GM19397 (cell line): ENCODE measurements around the gene MSL1.
"Not testable (repeated sequence)": the region's sequence is repeated elsewhere in the genome, so short reads cannot be mapped to it uniquely, and the experiment has no call there.

Experiments used
- ATAC-seq: cut with Tn5 transposase; IDR thresholded peaks from one replicate; pipeline ENCODE4 v1.9.1; 2021; ENCODE audit warnings: mild to moderate bottlenecking, moderate library complexity; ENCODE audit not compliant: unreplicated experiment

Gene MSL1

DNA sequence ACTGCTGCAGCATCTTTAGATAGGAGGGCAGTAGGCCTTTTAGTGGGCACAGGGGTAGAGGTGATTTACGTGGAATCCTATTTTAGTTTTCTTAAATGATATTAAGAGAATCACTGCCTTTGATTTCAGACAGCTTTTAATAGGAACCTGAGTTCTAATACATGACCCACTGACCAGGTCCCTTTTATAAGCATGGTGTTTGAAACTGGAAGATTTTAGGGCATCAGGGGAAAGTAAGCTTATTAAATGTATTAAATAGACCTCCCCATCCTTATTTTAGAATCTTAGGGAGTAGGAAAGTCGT is 2.0 kb downstream of the MSL1 start:
- no peak for ATAC-seq

DNA sequence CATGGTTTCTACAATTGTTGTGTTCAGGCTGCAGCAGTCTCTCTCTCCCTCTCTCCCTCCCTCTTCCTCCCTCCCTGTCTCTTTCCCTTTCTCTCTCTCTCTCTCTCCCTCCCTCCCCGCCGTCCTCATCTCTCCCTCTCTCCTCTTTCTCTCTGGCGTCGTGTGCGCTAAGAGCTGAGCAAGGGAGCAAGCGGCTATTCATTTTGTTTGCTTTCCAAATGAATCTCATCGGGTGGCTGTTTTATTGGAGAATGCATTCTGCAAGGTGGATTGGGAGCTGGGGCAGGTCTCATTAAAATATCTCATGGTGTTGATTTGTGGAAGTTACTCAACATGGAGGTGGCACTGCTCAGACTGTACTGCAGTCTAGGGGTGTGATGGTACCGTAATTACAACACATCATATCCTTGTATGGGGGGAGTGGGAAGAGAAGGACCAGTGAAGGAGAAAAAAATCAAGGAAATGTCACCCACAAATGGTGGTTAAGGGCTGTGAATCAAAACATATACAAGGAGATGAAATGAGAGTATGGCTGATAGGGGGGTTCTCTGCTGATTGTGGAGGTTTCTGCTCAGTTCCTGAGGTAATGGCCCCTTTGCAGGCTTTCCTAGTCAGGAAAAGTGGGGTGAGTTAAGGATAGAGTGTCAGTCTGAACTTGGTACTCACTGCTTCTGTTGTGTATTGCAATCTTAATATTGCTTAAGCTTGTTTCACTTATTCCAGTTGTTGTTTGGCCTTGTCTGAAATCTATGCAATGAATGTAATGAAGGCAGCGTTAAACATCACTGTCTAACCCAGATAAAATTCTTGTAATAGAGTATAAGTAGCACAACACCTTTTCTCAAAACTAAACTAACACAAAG is 2.7 kb downstream of the MSL1 start:
- ATAC-seq = no peak

DNA sequence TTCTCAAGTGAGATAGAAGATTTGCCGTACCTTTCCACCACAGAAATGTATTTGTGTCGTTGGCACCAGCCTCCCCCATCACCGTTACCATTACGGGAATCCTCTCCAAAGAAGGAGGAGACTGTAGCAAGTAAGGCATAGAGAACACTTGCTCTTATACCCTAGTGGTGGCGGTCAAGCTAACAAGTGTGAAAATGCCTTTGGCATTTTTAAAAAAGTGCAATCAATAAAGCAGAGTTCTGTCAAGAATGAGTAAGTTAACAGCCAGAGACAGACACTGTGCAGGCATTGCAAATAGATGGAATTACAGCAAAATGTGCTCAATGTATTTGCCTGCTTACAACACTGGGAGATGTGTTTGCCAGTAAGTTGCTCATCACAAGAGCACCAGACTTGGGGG is 7.7 kb downstream of the MSL1 start:
- ATAC-seq = no peak

DNA sequence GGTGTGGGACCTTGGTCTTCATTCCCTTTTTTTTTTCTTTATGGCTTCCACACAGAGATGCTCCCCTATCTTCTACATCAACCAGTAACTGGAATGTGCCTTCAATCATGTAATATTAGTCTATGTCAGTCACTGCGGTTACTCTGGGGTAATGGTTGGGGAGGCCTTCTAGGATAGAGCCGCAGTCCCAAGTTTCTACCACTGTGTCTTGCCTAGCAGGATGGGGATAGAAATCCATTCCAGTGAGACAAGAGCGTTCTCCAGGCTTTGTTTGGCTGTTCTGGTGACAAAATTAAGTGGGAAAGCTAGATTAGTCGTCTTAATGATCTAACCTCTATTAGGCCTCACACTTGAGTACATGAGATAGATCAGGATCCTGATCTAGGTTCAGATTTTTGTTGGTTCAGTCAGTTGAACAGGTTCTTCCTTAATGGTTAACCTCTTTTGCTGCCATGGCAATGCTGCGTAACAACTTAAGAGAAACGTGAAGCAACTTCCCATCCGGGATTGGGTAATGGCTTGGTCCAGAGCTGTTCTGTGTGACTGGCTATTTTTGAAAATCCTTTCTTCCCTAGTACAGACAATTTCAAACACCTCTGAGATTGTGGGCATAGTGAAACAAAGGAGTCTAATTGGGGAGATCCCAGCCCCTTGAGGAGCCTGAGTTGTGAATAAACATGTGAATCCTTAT is 8.7 kb downstream of the MSL1 start:
- no peak for ATAC-seq

DNA sequence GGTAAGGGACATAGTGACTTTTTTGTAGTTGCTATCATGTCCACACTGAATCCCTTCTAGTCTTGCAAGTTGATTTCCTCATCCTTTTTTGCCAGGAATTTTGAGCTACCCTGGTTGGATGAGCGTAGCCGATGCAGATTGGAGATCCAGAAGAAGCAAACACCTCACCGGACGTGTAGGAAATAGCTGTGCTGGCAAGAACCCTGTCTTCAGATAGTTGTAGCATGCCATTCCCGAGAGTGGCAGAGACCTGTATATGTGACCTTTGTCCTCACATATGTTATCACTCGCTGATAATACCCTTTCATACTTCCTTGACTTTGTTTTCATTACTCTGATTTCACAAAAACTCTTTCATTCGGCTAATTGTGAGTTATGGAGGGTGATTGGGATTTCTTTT is 12.4 kb downstream of the MSL1 start:
- ATAC-seq = no peak

DNA sequence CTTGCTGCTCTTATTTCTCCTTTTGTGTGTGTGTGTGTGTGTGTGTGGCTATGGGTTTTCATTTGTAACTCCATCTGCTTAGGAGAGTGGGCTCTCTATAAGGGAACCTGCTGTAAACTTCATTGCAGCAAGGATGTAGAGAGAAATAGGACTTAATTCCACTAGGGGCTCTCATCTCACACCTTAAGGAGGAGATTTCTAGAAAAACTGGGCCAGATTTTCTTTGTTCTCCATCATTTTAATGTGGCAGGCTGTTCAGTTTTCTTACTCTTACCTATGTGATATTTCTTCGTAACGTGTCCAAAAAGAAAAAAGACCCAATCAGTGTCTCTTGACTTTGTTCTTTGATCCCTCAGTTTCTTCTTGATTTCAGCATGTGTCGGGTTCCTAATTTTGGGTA is 14.0 kb downstream of the MSL1 start:
- no peak for ATAC-seq

DNA sequence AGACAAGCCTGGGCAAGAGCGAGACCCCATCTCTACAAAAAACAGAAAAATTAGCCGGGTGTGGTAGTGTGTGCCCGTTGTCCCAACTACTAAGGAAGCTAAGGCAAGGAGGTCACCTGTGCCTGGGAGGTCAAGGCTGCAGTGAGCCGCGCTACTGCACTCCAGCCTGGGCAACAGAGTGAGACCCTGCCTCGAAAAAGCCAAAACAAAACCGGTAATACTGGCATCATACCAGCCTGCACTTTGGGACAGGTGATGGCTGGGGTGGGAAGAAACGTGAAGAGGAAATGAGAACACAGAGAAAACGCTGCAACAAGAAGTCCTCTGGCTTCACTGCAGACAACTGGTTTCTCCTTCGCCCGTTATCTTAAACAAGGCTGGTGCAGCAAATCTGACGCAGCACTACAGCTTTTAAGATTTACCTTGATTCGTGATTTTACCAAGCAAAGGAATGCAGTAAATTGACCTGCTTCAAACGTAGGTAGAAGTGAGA is 17.8 kb downstream of the MSL1 start:
- ATAC-seq = no peak

DNA sequence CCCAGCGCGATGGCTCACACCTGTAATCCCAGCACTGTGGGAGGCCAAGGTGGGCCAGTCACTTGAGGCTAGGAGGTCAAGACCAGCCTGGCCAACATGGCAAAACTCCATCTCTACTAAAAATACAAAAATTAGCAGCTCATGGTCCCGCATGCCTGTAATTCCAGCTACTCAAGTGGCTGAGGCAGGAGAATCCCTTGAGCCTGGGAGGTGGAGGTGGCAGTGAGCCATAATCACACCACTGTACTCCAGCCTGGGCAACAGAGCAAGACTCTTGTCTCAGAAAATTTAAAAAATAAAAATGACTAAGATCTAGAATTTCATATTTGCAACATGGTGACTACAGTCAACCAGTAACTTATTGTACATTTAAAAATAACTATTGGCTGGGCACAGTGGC is 21.4 kb downstream of the MSL1 start:
- not testable (repeated sequence) for ATAC-seq

DNA sequence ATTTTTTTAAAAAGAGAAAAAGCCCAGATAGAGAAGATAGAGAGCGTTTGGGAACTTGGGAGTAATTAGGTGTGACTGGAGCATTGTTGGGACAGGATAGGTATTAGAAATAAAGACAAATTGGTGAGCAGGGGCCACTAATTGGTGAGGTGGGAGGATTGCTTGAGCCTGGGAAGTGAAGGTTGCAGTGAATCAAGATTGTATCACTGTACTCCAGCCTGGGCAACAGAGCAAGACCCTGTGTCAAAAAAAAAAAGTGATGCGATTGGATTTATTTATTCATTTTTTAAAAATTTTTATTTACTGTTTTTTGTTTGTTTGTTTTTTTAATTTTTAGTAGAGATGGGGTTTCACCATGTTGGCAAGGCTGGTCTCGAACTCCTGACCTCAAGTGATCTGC is 23.7 kb downstream of the MSL1 start:
- ATAC-seq = no peak

DNA sequence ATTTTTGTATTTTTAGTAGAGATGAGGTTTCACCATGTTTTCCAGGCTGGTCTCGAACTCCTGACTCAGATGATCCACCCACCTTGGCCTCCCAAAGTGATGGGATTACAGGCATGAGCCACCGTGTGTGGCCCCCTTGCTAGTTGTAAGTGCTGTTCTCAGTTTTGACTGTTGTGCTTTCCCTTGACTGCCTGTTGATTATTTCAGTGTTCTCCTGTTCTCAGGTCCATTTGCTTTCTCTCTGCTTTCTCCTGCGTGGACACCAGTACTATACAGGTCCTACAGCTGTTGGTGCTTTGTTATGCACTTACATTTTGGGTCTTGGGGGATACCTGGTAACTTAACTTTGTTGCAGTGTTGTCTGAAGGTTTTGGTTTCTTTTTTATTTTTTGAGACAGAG is 26.8 kb downstream of the MSL1 start:
- ATAC-seq = no peak

DNA sequence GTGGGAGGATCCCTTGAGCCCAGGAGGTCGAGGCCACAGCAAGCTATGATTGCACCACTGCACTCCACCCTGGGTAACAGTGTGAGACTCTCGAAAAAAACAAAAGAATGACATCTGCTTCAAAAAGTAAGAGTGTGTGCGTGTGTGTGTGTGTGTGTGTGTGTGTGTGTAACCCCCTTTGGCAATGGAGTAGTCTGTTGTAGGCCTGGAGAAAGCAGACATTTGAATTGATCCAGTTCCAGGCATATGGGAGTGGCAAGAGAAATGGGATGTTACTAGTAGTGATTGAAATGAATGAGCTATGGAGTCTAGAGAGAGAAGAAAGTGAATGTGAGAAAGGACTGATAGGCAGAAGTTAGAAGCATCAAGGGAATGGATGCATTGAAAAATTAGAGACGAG is 28.5 kb downstream of the MSL1 start:
- ATAC-seq = no peak

DNA sequence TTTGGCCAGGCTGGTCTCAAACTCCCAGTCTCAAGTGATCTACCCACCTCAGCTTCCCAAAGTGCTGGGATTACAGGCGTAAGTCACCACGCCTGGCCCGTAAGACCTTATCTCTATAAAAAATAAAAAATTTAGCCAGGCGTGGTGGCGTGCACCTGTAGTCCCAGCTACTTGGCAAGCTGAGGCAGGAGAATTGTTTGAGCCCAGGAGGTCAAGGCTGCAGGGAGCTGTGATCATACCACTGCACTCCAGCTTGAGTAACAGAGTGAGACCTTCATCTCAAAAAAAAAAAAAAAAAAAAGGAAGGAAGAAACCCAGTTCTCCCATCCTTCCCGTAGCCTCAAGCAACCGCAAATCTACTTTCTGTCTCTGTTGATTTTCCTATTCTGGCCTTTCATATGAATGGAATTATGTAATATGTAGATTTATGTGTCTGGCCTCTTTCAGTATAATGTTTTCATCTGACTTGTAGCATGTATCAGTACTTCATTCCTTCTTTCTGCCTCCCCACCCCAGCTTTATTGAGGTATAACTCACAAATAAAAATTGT is 29.7 kb downstream of the MSL1 start:
- no peak for ATAC-seq

DNA sequence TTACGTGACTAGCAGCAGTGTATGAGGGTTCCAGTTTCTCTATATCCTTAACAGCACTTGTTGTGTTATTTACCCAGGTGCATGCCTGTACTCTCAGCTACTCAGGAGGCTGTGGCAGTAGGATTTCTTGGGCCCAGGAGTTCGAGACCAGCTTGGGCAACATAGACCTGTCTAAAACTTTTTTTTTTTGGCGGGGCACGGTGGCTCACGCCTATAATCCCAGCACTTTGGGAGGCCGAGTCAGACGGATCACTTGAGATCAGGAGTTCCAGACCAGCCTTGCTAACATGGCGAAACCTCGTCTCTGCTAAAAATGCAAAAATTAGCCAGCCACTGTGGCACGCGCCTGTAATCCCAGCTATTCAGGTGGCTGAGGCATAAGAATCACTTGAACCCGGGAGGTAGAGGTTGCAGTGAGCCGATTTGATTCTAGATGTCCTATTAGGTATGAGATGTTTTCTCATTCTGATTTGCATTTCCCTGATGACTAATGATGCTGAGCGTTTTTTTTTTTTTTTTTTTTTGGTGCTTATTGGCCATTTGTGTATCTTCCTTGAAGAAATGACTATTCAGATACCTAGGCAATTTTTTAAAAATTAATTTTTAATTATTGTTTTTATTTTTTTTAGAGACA is 31.9 kb downstream of the MSL1 start:
- no peak for ATAC-seq

DNA sequence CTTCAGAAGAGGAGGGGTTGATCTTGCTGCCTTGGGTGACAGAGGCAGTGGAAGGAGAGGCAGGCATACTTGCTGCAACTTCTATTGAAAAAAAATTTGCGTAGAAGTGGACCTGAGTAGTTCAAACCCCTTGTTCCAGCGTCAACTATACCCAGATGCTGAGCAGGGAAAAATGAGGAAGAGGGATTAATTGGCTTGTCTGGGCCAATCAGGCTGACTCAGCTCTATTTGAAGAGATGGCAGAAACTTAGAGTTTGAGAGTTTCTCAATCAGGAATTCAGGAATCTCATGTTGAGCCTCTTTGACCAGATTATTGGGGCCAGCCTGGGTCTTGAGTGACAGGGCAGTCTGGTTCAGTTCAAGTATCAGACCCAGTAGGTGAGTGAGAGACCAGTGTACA is 36.2 kb downstream of the MSL1 start:
- ATAC-seq = no peak

DNA sequence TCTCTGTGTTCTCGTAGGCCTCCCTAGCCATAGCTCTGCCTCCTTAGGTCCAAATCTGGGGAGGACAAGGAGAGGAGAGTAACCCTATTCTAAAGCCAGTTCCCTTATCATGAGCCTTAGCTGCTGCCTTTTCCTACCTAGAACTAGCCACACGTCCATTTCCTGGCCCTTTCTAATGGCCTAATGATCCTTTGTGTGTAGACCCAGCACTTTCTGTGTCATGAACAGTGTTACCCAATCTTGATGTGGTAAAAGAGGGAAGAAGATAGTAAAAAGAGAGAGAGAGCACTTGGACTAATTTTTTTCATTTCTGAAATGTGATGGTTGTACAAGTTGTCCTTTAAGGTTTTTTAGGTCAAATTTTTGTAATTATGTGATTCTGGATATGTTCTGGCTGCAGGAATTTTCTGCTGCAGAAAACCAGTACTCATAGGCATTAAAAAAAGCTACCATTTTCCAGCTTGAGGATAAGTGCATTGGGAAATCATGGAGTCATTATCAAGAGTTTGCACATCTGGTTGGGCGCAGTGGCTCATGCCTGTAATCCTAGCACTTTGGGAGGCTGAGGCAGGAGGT is 36.8 kb downstream of the MSL1 start:
- no peak for ATAC-seq

DNA sequence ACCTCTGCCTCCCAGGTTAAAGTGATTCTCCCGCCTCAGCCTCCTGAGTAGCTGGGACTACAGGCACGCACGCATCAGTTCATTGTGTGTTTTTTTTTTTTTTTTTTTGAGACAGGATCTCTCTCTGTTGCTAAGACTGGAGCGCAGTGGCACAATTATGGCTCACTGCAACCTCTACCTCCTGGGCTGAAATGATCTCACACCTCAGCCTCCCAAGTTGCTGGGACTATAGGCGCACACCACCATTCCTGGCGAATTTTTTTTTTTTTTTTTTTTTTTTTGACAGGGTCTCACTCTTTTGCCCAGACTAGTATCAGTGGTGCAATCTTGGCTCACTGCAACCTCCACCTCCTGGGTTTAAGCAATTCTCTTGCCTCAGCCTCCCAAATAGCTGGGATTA is 37.7 kb downstream of the MSL1 start:
- ATAC-seq = no peak

DNA sequence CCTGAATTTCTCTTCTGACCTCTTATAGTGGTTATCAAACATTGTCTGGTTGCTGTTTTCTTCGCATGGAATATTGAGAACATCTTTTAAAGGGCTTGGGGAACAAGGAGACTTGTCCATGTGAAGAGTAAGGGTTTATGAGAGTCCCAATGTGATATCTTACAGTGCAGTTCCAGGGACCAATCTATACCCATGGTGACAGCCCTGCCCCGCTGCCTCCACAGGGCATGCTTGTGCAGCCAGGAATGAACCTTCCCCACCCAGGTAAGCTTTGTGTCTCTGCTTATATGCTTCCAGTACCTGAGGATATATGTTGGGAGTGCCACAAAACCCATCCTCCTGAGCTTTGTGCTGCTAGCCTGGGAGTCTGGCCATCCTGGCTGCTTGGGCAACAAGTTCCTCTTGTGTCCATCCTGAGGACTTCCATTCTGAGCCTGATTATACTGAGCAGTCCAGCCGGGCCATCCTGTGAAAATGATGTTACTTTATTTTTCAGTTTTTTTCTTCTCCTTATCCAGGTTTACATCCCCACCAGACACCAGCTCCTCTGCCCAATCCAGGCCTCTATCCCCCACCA is 46.0 kb downstream of the MSL1 start:
- ATAC-seq = no peak

DNA sequence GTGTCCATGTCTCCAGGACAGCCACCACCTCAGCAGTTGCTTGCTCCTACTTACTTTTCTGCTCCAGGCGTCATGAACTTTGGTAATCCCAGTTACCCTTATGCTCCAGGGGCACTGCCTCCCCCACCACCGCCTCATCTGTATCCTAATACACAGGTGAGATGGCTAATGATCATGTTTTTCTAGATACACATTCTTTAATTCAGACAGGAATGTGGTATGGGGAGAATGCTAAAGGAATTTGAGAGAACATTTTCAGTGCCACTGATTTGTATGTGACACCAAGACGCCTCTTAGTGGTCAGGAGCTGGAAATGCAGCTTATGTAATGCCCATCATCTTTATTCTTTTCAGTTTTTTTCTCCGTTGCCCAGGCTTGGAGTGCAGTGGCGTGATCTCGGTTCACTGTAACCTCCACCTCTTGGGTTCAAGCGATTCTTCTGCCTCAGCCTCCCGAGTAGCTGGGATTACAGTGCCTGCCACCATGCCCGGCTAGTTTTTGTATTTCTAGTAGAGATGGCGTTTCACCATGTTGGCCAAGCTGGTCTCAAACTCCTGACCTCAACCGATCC is 46.6 kb downstream of the MSL1 start:
- ATAC-seq = no peak

DNA sequence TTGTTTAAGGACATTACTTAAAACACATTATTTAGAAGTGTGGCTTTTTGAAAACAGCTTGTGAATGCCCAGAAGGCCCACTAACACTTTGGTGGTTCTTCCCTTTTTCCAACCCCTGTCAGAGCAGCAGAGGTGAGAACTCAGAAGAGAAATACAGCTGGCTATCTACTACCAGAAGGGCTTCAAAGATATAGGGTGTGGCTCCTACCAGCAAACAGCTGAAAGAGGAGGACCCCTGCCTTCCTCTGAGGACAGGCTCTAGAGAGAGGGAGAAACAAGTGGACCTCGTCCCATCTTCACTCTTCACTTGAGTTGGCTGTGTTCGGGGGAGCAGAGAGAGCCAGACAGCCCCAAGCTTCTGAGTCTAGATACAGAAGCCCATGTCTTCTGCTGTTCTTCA is 48.6 kb downstream of the MSL1 start:
- no peak for ATAC-seq

DNA sequence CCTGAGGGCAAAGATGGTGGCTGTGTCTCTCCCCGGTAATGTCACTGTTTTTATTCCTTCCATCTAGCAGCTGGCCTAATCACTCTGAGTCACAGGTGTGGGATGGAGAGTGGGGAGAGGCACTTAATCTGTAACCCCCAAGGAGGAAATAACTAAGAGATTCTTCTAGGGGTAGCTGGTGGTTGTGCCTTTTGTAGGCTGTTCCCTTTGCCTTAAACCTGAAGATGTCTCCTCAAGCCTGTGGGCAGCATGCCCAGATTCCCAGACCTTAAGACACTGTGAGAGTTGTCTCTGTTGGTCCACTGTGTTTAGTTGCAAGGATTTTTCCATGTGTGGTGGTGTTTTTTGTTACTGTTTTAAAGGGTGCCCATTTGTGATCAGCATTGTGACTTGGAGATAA is 50.0 kb downstream of the MSL1 start:
- ATAC-seq = no peak
